Mucosa of gallbladder (tissue), 1 donor: ENCODE data around the gene AK3. TPM values are rescaled to one million over a fixed set of nuclear protein-coding genes. Genes with fewer than 3 reads are reported as not detected.
A peak's percentile ranks its signal among the peaks of the same experiment; 100 is the strongest.

Source experiments
- DNase-seq: peaks from one replicate; pipeline ENCODE4 v3.0.0-alpha.2; 2020; ENCODE audit warnings: low spot score
- total RNA-seq: library from RNA; stranded (reverse); gene quantifications from one replicate; pipeline ENCODE4 v1.2.1, GENCODE V29; 2021
- donor health status: DM: no; HTN: no; CAD: no.

Gene AK3
- total RNA-seq, 1 donor from 2014 or later: 40.9 TPM

DNA sequence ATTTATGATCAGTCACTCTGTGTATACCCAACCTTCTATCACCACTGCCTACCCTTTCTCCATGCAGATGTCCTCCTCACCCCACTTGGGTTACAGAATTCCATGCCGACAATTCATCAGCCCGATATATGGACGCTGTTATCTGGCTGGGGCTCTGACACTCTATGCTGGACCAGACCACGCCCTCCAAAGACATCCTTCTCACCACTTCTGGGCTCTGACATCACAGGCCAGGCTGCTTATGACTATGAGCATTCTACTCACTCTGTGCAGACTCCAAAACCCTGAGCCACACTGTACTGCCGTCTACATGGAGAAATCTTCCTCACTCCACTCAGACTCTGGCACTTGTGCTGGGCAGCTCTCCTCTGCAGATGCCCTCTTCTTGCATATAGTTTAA lies 7.6 kb upstream of the AK3 start:
- DNase-seq: no peak

- no peak for DNase-seq
Measured at GRCh38 chr9:4746278-4747030, 5.5 kb upstream of the AK3 start.

GRCh38 chr9:4743131-4743875 lies 2.3 kb upstream of the AK3 start:
- DNase-seq: no peak

DNA sequence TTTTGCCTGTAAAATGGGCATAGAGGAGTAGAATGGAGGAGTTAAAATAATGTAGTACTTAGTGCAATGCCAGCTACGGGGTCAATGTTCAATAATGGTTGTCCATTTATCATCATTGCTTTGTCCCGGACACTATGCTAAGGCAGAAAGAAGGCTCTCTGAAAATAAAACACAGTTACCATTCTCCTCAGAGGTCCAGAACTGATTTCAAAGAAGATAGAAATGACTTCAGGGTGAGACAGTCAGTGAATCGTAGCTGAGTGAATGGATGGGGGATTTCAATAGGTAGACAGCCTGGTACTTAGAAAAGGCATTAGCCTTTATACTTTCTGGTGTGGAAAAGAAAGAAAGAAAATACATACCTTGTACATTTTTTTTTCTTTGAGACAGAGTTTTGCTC lies 1.2 kb upstream of the AK3 start:
- no peak for DNase-seq

- peak; percentile 21 for DNase-seq
Measured at GRCh38 chr9:4741365-4742089, 525 bp upstream of the AK3 start.

GRCh38 chr9:4740388-4740637 lies 689 bp downstream of the AK3 start:
- DNase-seq: no peak

GRCh38 chr9:4739587-4740387 lies 1.2 kb downstream of the AK3 start:
- DNase-seq: no peak

DNA sequence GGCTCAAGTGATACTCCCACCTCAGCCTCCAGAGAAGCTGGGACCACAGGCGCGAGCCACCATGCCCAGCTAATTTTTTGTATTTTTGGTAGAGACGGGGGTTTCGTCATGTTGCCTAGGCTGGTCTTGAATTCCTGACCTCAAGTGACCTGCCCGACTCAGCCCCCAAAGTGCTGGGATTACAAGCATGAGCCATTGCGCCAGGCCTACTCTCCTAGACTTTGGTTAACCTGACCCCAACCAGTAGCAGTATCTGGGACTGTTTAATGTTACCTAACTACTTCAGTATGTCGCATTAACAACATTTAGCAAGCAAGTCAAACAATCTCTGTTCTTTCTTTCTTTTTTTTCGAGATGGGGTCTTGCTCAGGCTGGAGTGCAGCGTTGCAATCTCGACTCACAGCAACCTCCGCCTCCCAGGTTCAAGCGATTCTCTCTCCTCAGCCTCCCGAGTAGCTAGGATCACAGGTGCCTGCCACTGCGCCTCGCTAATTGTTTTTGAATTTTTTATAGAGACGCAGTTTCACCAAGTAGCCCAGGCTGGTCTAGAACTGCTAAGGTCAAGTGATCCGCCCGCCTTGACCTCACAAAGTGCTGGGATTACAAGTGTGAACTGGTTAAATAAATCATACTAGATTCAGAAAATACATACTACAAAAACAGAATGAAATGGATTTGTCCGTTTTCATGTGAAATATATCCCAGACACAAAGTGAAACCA lies 2.0 kb downstream of the AK3 start:
- no peak for DNase-seq

GRCh38 chr9:4734150-4734549 lies 6.9 kb downstream of the AK3 start:
- DNase-seq: no peak

- no peak for DNase-seq
Measured at GRCh38 chr9:4732890-4733289, 8.1 kb downstream of the AK3 start.

DNA sequence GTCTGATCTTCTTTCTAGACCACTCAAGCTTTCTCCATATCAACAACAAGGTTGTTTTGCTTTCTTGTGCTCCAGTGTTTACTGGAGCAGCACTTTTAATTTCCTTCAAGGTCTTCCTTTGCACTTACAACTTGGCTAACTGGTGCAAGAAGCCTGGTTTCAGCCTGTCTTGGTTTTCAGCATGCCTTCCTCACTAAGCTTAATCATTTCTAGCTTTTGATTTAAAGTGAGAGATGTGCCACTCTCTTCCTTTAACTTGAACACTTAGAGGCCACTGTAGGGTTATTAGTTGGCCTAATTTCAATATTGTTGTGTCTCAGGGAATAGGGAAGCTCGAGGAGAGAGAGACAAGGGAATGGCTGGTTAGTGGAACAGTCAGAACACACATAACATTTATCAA lies 13.4 kb downstream of the AK3 start:
- no peak for DNase-seq

GRCh38 chr9:4725706-4726442 lies 15.1 kb downstream of the AK3 start:
- DNase-seq: no peak

GRCh38 chr9:4721736-4722135 lies 19.3 kb downstream of the AK3 start:
- DNase-seq: no peak

- DNase-seq: no peak
Measured at GRCh38 chr9:4718911-4719310, 22.1 kb downstream of the AK3 start.

- no peak for DNase-seq
Measured at GRCh38 chr9:4717815-4718214, 23.2 kb downstream of the AK3 start.

DNA sequence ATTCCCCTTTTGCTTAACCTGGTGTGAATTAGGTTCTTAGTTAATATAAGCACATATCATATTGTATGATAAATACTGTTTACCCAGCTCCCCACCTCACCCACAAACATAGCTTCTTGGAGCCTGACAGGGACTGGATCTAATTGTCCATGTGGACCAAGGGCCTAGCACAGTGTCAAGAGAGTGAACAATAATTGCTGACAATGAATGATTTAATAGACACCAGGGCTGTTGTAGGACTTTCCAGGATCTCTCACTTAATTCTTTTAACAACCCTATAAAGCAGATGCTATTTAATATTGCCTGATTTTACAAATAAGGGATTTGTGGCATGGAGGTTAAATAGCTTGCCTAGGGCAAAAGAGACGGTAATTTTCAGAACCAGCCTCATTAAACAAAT lies 24.8 kb downstream of the AK3 start:
- DNase-seq: no peak

DNA sequence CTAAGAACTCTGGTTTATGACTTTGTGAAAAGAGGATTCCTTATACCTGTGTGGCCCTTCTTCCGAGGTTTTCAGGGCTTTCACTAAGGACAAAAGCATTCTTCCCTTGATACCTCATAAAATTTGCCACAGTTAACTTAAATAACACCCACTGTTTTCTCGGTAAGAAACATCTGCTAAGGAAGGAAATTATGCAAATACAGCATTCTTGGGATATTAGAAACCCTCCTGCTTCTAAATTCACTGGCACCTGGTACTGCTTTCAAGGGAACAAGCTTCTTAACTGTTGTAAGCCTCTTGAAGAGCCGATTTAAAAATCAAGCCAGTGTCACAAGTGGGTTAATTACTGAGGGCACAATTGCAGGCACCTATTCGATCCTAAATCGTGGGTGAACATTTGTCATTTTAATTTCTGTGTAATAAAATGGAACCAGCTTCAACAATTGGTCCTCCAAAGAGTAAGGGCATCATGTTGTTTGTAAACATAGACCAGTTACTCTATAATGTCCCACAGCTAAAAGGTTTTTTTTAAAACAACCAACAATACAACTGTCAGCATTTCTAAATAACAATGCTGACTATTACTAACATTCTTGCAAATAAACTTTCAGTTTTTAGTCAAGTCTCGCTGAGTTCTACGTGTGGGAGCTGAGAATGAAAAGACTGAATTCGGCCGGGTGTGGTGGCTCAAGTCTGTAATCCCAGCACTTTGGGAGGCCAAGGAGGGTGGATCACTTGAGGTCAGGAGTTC lies 26.6 kb downstream of the AK3 start:
- DNase-seq: no peak

GRCh38 chr9:4713849-4714248 lies 27.2 kb downstream of the AK3 start:
- DNase-seq: no peak

- no peak for DNase-seq
Measured at GRCh38 chr9:4709380-4709779, 31.6 kb downstream of the AK3 start.

- DNase-seq: no peak
Measured at GRCh38 chr9:4706971-4707622, 33.9 kb downstream of the AK3 start.
